Umbilical cord (tissue), 2 donors: ENCODE measurements around the gene LRRC2. TPM values are rescaled to one million over a fixed set of nuclear protein-coding genes. Genes with fewer than 3 reads are reported as not detected.
"Not testable (repeated sequence)": the region's sequence is repeated elsewhere in the genome, so short reads cannot be mapped to it uniquely, and the experiment has no call there.

Experiments
- DNase-seq: peaks from one replicate; pipeline ENCODE4 v3.0.0-alpha.2; 2015; ENCODE audit warnings: low spot score
- total RNA-seq: library from RNA; depleted of rRNA; stranded (reverse); fragments of >200 nt; gene quantifications from one replicate; pipeline ENCODE4 v1.2.3, GENCODE V29; 2014; ENCODE audit warnings: low replicate concordance; ENCODE audit not compliant: insufficient read depth

The LRRC2 gene
- total RNA-seq: 1.9 TPM

DNA sequence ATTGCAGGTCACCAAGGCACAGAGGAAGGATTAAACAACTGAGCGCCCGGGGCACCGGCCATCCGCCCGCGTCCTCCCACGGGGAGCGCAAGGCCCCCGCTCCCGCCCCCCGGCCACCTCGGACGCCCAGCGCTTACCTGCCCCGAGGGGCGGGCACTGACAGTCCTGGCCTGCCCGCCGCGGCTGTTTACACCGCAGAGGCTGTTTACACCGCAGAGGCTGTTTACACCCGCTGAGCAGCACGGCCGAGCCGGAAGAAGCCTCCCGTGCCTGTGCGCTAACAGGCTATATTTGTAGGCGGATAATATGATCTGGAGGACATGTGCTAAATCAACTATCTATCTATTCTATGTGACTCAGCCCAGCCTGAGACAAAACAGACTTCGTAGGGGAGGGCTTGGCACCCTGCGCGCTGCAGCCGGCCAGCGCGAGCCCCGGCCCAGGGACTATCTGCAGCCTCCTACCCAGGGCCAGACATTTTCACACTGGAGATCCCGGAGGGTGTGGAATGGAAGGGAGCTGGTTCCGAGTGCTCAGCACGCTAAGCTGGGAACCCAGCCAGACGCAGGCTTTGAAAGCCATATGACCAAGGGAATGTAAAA lies at the start of gene LRRC2:
TSS of gene LRRC2 (minus strand) at position 263 of the 602 bp plus-strand sequence. CDS start 14,711 bp downstream, outside the sequence.
- DNase-seq: peak; percentile 90

DNA sequence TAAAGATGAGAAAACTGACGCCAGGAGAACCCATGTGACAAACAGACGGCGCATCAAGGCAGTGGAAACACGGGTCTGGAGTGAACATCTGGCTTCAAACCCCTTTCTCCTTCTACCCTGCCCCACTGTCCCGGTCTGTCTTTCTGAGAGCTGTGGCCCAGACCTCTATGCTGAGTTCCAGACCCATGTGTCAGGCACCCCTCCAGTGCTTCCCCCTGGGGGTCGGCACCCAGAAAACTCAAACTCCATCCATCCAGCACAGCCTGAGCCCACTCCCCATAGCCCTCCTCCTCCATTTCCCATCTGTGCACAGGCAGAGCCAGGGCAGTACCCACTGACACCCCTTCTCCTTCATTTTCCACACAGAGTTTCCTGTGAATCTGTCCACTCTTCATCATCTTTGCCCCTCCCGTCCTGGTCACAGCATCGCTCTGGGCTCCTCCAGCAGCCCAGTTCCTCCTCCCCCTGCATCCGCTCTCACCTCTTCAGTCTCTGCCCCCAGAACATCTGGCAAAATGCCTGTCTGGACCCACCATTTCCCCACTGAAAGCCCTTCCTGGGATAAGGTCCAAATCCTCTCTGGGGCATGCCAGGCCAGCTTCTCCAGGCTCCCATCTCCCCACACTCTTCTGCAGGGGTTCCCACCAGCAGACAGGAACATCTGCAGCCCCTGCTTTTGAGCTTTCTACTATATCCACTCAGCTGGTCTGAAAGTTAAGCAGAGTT lies 49.1 kb upstream of the LRRC2 start:
- no peak for DNase-seq

GRCh38 chr3:46614431-46614830 lies 48.3 kb upstream of the LRRC2 start:
- no peak for DNase-seq

DNA sequence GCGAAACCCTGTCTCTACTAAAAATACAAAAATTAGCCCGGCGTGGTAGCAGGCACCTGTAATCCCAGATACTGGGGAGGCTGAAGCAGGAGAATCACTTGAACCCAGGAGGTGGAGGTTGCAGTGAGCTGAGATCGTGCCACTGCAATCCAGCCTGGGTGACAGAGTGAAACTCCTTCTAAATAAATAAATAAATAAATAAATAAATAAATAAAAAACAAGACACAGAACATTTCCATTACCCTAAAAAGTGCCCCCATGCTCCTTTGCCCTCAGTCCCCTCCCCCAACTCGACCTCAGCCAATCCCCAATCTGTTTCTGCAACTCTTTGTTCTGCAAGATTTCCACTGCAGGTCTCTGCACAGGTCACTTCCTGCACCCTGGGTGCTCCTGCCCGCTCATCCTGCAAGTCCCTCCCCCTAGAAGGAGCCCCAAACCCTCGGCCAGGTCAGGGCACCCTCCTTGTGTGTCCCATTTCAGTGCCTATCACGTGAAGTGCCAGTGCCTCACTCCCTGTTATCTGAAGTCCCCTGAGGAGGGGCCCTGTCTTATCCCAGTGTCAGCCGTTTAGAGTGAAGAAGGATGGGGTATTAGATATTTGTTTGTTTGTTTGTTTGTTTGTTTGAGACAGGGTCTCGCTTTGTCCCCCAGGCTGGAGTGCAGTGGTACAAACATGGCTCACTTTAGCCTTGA lies 47.4 kb upstream of the LRRC2 start:
- DNase-seq: no peak

GRCh38 chr3:46612324-46612723 lies 46.2 kb upstream of the LRRC2 start, which contains the start of gene FAM240A:
FAM240A (plus strand) TSS chr3:46612525; CDS start chr3:46612684, 159 bp downstream.
- no peak for DNase-seq

GRCh38 chr3:46609944-46610722 lies 44.0 kb upstream of the LRRC2 start:
- no peak for DNase-seq

DNA sequence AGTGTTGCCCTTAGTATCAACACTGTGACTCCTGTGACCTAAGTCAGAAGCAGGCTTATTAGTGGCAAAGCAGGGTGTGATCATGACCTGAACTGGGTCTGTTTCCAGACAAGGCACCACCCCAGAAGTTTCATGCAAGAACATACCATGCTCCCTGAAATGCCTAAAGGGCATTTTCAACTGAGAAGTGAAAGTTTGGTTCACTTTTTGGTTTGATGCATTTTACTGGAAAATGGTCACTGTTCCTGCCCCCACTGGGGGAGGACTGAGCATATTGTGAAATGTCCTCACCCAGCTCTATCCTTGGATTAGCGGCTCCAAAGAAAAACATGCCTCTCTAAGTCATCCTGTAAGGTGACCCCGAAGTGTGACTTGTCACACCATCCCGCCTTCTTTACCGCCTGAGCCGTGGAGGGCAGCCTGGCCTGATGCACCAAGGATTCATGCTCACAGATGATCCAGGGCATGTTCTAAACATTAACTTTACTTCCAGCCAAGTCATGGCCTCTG lies 43.2 kb upstream of the LRRC2 start:
- DNase-seq: no peak

DNA sequence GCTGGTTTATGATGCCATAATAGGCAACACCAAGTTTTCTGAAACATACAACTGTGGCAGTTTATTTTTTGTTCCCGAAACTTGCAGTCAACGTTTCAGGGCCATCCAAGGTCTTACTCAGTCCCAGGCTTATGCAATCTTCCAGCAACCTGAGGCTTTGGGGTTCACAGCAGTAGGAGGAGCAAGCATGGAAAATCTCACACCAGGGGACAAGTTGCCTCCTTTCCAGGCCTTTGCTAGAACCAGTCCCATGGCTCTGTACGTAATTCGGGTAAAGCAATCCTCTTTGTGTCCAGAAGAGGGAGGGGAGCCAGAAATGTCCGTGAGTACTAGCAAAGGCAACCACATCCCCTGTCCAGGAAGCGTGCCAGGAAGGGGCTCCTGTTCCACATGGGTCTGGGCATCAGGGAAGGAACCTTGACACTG lies 41.5 kb upstream of the LRRC2 start:
- no peak for DNase-seq

DNA sequence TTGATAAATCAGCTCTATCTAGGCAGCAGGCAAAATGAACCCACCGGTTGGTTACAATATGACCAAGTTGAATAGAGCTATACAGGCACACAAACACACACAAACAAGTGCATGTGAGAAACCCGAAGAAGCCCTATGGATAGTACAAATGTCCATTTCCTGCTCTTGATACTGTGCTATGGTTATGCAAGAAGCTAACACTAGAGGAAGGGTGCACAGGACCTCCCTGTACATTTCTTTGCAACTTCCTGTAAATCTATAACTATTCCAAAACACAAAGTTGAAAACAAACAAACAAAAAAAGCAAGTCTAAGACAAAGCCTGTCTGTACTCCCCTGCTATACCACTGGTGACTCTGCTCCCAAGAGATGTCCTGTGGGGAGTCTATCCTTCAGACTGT lies 38.0 kb upstream of the LRRC2 start:
- DNase-seq: no peak

DNA sequence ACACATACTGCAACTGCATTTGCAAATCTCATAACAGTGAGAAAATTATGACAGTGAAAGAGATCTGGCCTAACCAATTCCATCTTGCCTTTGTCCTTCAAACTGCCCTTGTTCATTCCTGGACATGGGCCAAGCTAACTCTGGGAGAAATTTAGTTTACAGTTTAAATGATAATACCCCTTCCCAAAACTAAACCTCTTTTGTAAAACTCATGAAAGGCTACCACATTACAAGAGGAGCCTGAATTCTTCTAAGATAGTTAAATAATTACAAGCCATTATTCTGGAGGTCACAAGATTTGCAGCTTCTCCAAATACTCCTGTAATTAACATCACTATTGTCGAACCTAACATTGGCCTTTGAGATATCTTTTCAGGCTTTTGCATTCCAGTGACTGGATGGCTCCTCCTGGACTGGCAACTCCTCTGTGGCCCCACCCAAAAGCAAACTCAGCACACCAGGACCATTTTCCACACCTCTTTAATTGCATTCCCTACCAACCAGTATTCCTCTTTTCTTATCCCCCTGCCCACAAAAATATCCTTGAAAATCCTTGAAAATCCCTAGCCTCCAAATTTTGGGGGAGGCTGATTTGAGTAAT lies 37.4 kb upstream of the LRRC2 start:
- DNase-seq: no peak

- DNase-seq: no peak
These were observed 33.5 kb upstream of the LRRC2 start for GRCh38 chr3:46599590-46599989.

DNA sequence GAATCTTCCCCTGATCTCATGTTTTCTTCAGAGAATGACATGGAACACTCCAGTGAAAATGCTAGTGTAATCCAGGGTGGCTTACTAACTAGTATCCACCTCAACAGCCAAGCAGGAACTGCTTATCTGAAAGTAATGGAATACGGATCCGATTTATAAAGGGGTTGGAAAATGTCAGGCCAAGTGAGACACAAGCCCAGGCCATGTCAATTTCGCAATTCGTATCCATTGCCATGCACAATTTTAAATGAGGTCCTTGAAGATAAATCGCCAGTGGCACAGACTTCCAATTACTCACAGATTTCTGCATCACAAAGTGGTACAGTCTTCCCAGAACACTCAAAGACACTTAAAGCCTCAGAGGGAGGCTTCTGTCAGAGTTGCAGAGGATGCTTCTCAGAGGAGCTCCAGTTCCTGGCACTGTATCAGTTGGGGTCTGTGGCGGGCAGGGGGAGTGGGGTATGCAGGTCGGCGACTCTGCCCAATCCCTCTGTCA lies 29.8 kb upstream of the LRRC2 start:
- DNase-seq: no peak

GRCh38 chr3:46594723-46595122 lies 28.6 kb upstream of the LRRC2 start:
- no peak for DNase-seq

- no peak for DNase-seq
These were observed 27.9 kb upstream of the LRRC2 start for GRCh38 chr3:46593979-46594378.

GRCh38 chr3:46593274-46593862 lies 27.3 kb upstream of the LRRC2 start:
- no peak for DNase-seq

DNA sequence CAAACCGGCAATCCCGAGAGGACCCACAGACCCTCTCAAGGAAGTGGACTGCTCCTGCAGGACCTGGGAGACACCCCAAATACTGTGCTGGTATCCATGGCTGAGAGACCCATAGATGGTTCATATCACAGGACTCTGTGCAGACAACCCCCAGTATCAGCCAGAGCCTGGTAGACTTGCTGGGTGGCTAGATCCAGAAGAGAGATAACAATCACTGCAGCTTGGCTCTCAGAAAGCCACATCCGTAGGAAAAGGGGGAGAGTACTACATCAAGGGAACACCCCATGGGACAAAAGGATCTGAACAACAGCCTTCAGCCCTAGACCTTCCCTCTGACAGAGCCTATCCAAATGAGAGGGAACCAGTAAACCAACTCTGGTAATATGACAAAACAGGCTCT lies 21.2 kb upstream of the LRRC2 start:
- DNase-seq: not testable (repeated sequence)

- no peak for DNase-seq
These were observed 20.7 kb upstream of the LRRC2 start for GRCh38 chr3:46586738-46587246.

DNA sequence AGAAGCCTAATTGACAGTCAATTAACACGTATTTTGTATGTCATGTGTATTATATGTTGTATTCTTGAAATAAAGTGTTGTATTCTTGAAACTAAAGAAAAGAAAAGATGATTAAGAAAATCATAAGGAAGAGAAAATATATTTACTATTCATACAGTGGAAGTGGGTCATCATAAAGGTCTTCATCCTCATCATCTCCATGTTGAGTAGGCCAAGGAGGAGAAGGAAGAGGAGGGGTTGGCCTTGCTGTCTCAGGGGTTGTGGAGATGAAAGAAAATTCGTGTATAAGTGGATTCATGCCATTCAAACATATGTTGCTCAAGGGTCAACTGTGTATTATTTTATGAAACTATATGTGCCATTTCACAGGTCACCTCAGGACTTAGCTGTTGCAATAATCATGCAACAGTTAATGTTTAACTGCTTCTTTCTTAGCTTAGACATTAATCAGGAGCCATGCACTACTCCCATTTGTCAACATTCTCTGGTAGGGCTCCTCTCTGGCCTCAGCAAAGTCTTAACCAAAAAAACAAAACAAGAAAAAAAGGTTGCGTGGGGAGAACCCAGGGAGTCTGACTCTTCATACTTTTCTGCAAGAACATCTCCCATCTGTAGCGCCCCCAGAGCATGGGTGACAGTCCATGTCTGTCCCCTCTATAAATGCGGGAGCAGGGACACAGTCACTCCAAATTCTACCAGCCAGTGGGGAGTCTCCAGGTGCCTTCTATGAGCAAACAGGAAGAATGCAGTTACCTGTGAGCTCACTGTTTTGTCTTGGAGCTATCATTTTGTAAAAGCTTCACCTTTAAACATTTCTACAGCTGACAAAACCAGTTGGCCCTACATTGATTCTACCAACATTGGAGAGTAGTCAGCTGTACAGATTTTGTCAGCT lies 19.9 kb upstream of the LRRC2 start:
- no peak for DNase-seq
